Prostate gland (tissue), 2 donors: ENCODE data around the gene ANKRD11. TPM values are rescaled to one million over a fixed set of nuclear protein-coding genes. Genes with fewer than 3 reads are reported as not detected.
"Not testable (repeated sequence)": the region's sequence is repeated elsewhere in the genome, so short reads cannot be mapped to it uniquely, and the experiment has no call there.

Experiments
- DNase-seq: peaks from one replicate; pipeline ENCODE4 v3.0.0-alpha.2; 2019; ENCODE audit warnings: low spot score
- H3K27ac ChIP-seq, 2 donors: fragments of 200-600 bp; sonication (generic); 2 replicates each; pipeline ENCODE4 v1.5.1; 2017 to 2019
- H3K27me3 ChIP-seq: fragments of 200-600 bp; sonication (generic); replicated peaks from 2 replicates; pipeline ENCODE4 v1.5.1; 2019; ENCODE audit not compliant: insufficient read depth
- H3K36me3 ChIP-seq, 2 donors: fragments of 200-600 bp; sonication (generic); 1 replicate in 1 of 2; 2 replicates in 1 of 2; pipeline versions ENCODE4 v1.5.1 to v1.8.1; 2017 to 2019
- H3K4me1 ChIP-seq: fragments of 200-600 bp; sonication (generic); replicated peaks from 2 replicates; pipeline ENCODE4 v1.5.1; 2019
- H3K4me3 ChIP-seq, 2 donors: fragments of 200-600 bp; sonication (generic); 2 replicates each; pipeline ENCODE4 v1.5.1; 2017 to 2019
- H3K9me3 ChIP-seq: fragments of 200-600 bp; sonication (generic); 2 replicates; pipeline ENCODE4 v1.5.1; 2017
- CTCF ChIP-seq, 4 experiments: fragments of 200-600 bp in 2 of 4; fragments of 450-650 bp in 2 of 4; sonication (generic) in 2 of 4; IDR thresholded peaks; 1 replicate in 3 of 4; 2 replicates in 1 of 4; pipeline ENCODE4 v1.5.1; 2016 to 2019; ENCODE audit warnings: antibody characterized with exemption in 4 of 4, mild to moderate bottlenecking in 2 of 4, moderate library complexity in 2 of 4
- POLR2A ChIP-seq: fragments of 450-650 bp; IDR thresholded peaks from one replicate; pipeline ENCODE4 v1.6.1; 2016; ENCODE audit warnings: antibody characterized with exemption, mild to moderate bottlenecking
- POLR2AphosphoS5 ChIP-seq: sonication (generic); formaldehyde crosslinking; IDR thresholded peaks from one replicate; pipeline ENCODE4 v1.6.1; 2017; ENCODE audit warnings: antibody characterized with exemption
- whole genome bisulfite sequencing: methylation state at CpG from one replicate; pipeline ENCODE4 v1.1.5; 2018; 5-methylcytosine and 5-hydroxymethylcytosine counted together
- intact Hi-C: fragments of 100-400 bp; cut with DNase I; formaldehyde crosslinking; loops from one replicate; pipeline ENCODE4 v1.14.2; 2022
- total RNA-seq, 2 donors: library from RNA; depleted of rRNA; stranded (reverse); fragments of >200 nt; gene quantifications; one replicate each; pipeline ENCODE4 v1.1.0, GENCODE V29; 2016

ANKRD11 gene
- total RNA-seq, 2 donors from 2014 or later, result 66.2 to 143 TPM

DNA sequence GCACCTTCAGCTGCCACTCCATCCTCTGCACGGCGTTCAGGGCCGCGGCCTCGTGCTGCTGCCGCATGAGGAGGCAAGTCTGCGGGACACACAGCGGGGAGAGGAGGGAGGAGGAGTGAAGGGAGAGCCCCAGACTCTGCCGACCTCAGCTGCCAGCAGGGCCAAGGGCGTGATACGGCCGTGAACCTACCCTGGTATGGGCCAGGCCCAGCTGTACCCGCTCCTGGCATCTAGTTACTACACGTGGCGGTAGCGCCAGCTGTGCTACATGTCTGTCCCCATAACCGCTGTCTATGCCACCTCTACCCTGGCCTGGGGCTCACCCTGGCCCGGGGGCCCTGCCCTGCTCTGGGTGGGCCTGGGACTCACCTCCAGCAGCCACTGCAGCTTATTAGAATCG lies 221.8 kb downstream of the ANKRD11 start:
- H3K4me1 ChIP-seq, result no peaks in the 10 kb centered on the region
- intact Hi-C loops, result no loop called here
- H3K4me3 ChIP-seq, result no peak overlapping the region
- WGBS, result 96% methylated on average over 19 of the region's 19 CpGs
- H3K9me3 ChIP-seq, result no peaks in the 10 kb centered on the region
- H3K27me3 ChIP-seq, result no peaks in the 10 kb centered on the region
- DNase-seq, result no peak
- no peak overlapping the region for H3K27ac ChIP-seq
- TF ChIP-seq POLR2A (no peak), POLR2AphosphoS5 (no peak), CTCF (IDR thresholded peaks at IDR 0.05) (no peak)
- H3K36me3 ChIP-seq, result peaks cover 6 to 12% of the 10 kb centered on the region in 2 donors

- H3K4me3 ChIP-seq, H3K27me3 ChIP-seq, H3K9me3 ChIP-seq, intact Hi-C loops, H3K27ac ChIP-seq, DNase-seq, H3K4me1 ChIP-seq: not testable (repeated sequence)
- WGBS, result 91% methylated on average over 13 of the region's 15 CpGs
- H3K36me3 ChIP-seq, result peaks cover 6 to 12% of the 10 kb centered on the region in 2 donors
Observed at GRCh38 chr16:89267746-89268145, 222.6 kb downstream of the ANKRD11 start.

DNA sequence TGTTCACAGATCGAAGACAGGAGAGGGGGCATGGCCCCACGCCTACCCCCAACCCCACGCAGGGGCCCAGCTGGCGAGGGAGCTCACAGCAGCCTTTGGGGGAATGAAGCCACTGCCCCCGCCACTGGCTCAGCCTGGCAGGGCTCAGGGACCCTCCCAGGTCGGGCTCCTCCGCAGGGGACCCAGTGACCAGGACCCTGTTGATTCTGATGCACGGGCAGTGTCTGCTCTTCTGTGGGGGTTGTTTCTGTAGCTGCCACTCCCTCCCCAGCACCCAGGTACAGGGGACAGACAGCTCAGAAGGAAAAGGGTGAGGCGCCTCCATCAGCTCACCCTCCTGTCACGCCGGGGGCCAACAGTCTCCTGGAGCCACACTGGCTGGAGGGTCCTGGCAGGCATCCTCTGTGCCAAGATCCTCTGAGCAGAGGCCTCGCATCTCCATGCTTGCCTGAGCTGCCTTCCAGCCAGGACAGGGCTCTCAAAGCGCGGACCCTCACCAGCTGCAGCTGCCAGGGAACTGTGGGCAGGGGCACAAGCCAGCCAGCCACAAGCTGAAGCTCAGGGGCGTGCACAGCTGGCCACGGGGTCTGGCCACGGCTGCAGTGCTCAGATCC lies 223.7 kb downstream of the ANKRD11 start:
- WGBS, result 90% methylated on average over 17 of the region's 17 CpGs
- no peak for TF ChIP-seq CTCF (IDR thresholded peaks at IDR 0.05)
- no peak for TF ChIP-seq POLR2AphosphoS5
- TF ChIP-seq POLR2A, result no peak
- Histone ChIP-seq H3K9me3 (no peaks in the 10 kb centered on the region), H3K36me3 (peaks cover 6 to 12% of the 10 kb centered on the region in 2 donors), H3K27ac (no peak overlapping the region), H3K27me3 (no peaks in the 10 kb centered on the region), H3K4me1 (no peaks in the 10 kb centered on the region), H3K4me3 (no peak overlapping the region)
- intact Hi-C loops, result no loop called here
- DNase-seq, result no peak

GRCh38 chr16:89265647-89266046 lies 224.7 kb downstream of the ANKRD11 start:
- TF ChIP-seq POLR2AphosphoS5, result no peak
- no peak for TF ChIP-seq POLR2A
- no peak for TF ChIP-seq CTCF (IDR thresholded peaks at IDR 0.05)

DNA sequence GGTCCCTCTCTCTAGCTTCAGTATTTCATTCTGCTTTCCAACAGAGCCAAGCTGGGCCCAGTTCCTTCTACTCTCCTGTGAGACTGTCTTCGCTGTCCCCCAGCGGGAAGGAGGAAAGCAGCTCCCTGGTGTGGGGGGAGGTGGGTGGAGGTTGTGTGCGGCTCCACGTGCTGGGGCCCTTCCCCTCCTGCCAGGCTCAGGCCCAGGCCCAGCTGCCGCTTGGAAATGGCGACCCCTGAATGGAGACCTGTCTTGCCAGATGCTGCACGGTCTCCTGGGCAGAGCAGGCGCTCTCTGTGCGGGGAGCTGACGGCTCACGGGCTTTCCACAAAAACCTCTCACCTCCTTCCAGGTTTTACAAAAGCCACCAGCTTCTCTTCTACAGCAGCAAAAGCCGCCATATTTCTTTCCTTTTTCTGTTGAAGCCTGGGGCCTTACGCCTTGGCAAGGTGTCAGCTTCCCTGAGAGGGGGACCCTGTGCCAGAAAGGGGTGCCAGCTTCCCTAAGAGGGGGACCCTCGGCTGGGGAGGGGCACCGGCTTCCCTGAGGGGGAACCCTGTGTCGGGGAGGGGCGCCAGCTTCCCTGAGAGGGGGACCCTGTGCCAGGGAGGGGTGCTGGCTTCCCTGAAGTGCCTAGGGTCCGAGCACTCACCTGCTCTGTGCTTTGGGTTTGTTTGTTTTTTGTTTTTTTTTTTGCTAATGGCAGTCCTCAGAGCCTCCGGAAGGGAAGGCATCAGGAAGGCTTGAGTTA lies 225.4 kb downstream of the ANKRD11 start:
- no peaks in the 10 kb centered on the region for H3K9me3 ChIP-seq
- 80% methylated on average over 19 of the region's 19 CpGs for WGBS
- no peaks in the 10 kb centered on the region for H3K27me3 ChIP-seq
- peaks cover 0 to 8% of the 10 kb centered on the region in 2 donors for H3K36me3 ChIP-seq
- H3K27ac ChIP-seq, result no peak overlapping the region
- TF ChIP-seq POLR2A, result no peak
- no peak for TF ChIP-seq CTCF (IDR thresholded peaks at IDR 0.05)
- TF ChIP-seq POLR2AphosphoS5, result no peak
- intact Hi-C loops, result no loop called here
- H3K4me3 ChIP-seq, result no peak overlapping the region
- H3K4me1 ChIP-seq, result no peaks in the 10 kb centered on the region
- DNase-seq, result no peak

More at GRCh38 chr16:89265647-89266046, 224.7 kb downstream of the ANKRD11 start:
- H3K9me3 ChIP-seq, result no peaks in the 10 kb centered on the region
- no peak overlapping the region for H3K4me3 ChIP-seq
- no peak overlapping the region for H3K27ac ChIP-seq
- peaks cover under 1 to 12% of the 10 kb centered on the region in 2 donors for H3K36me3 ChIP-seq
- intact Hi-C loops, result no loop called here
- H3K27me3 ChIP-seq, result no peaks in the 10 kb centered on the region
- no peaks in the 10 kb centered on the region for H3K4me1 ChIP-seq
- no peak for DNase-seq
- WGBS, result 90% methylated on average over 21 of the region's 21 CpGs
